Fibroblast of the aortic adventitia (primary cell): ENCODE measurements around the gene DICER1. TPM values are rescaled to one million over a fixed set of nuclear protein-coding genes. Genes with fewer than 3 reads are reported as not detected.
A peak's percentile ranks its signal among the peaks of the same experiment; 100 is the strongest.
"Not testable (repeated sequence)": the region's sequence is repeated elsewhere in the genome, so short reads cannot be mapped to it uniquely, and the experiment has no call there.

ENCODE experiments used
- DNase-seq: peaks from one replicate; pipeline ENCODE4 v3.0.0-alpha.2; 2010; ENCODE audit warnings: low read depth
- H3K4me3 ChIP-seq: 2 replicates; pipeline ENCODE4 v1.5.1; 2011; ENCODE audit warnings: low read depth, mild to moderate bottlenecking, control low read depth, low read length, moderate library complexity
- CTCF ChIP-seq: IDR thresholded peaks from 2 replicates; pipeline ENCODE4 v1.5.1; 2011; ENCODE audit warnings: mild to moderate bottlenecking, low read length, control low read depth, inconsistent platforms; ENCODE audit not compliant: insufficient read depth
- total RNA-seq: library from RNA; depleted of rRNA; stranded (reverse); fragments of >200 nt; gene quantifications from 2 replicates; pipeline ENCODE4 v1.2.3, GENCODE V29; 2012; ENCODE audit warnings: low replicate concordance

DICER1 gene
- total RNA-seq, 1 donor = 46.6 TPM

- peak overlapping the region; percentile 1 for H3K4me3 ChIP-seq
- TF ChIP-seq CTCF = no peak
- peak; percentile 62 for DNase-seq
These were observed 13.3 kb downstream of the DICER1 start for GRCh38 chr14:95143808-95144620.

- no peak overlapping the region for H3K4me3 ChIP-seq
- no peak for DNase-seq
- no peak for TF ChIP-seq CTCF
These were observed 15.1 kb downstream of the DICER1 start for GRCh38 chr14:95142208-95142607.

- no peak overlapping the region for H3K4me3 ChIP-seq
- TF ChIP-seq CTCF = no peak
- no peak for DNase-seq
These were observed 15.6 kb downstream of the DICER1 start for GRCh38 chr14:95141684-95142083.

GRCh38 chr14:95140060-95140858 lies 17.1 kb downstream of the DICER1 start:
- TF ChIP-seq CTCF = no peak
- H3K4me3 ChIP-seq = no peak overlapping the region
- peak; percentile 39 for DNase-seq

- H3K4me3 ChIP-seq = no peak overlapping the region
- no peak for TF ChIP-seq CTCF
- no peak for DNase-seq
These were observed 18.5 kb downstream of the DICER1 start for GRCh38 chr14:95138876-95139275.

- not testable (repeated sequence) for H3K4me3 ChIP-seq, DNase-seq
These were observed 18.9 kb downstream of the DICER1 start for GRCh38 chr14:95138455-95138854.

GRCh38 chr14:95137804-95138167 lies 19.5 kb downstream of the DICER1 start:
- peak; percentile 41 for DNase-seq
- no peak overlapping the region for H3K4me3 ChIP-seq
- no peak for TF ChIP-seq CTCF
